LNCAP (cell line): ENCODE data around the gene CSF3R.
A peak's percentile ranks its signal among the peaks of the same experiment; 100 is the strongest.

Experiments used
- CTCF ChIP-seq: fragments of 450-650 bp; IDR thresholded peaks from 2 replicates; pipeline ENCODE4 v1.5.1; 2017; ENCODE audit warnings: mild to moderate bottlenecking

The CSF3R gene

GRCh38 chr1:36432616-36433015, 50.1 kb downstream of the CSF3R start:
- no peak for TF ChIP-seq CTCF

GRCh38 chr1:36425791-36426190, 56.9 kb downstream of the CSF3R start:
- TF ChIP-seq CTCF: no peak

GRCh38 chr1:36421649-36422048, 61.1 kb downstream of the CSF3R start:
- no peak for TF ChIP-seq CTCF

GRCh38 chr1:36420836-36421317, 61.8 kb downstream of the CSF3R start:
- peak; percentile 90 for TF ChIP-seq CTCF

GRCh38 chr1:36420409-36420808, 62.3 kb downstream of the CSF3R start:
- TF ChIP-seq CTCF: no peak

- no peak for TF ChIP-seq CTCF
Observed at GRCh38 chr1:36419569-36419968, 63.1 kb downstream of the CSF3R start.

- TF ChIP-seq CTCF: no peak
Observed at GRCh38 chr1:36419140-36419539, 63.6 kb downstream of the CSF3R start.

GRCh38 chr1:36417931-36418330, 64.8 kb downstream of the CSF3R start:
- no peak for TF ChIP-seq CTCF
